RPMI8226 (cell line): ENCODE results near the gene BRIP1.
"Not testable (repeated sequence)": the region's sequence is repeated elsewhere in the genome, so short reads cannot be mapped to it uniquely, and the experiment has no call there.

ENCODE experiments used
- DNase-seq: peaks from one replicate; pipeline ENCODE4 v3.0.0-alpha.2; 2015

Gene BRIP1

DNA sequence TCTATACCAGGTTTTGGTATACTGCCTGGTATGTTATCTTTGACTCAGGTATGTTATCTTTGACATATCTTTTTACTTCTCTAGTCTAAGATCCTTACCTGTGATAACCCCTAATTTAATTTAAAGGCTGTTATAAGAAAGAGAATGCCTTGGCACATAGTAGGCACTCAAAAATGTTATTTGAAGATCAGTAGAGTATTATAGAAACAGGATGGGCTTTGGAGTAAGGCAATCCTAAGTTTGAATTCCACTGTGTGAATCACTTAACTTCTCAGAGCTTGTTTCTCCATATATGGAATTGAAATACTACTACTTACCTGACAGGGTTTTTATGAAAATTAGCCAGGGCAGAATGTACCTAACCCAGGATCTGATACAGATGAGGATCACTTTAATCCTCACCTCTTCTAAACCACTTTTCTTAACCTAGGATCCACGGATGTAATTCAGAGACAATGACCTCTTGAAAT lies 1.2 kb downstream of the BRIP1 start:
- no peak for DNase-seq

- DNase-seq: not testable (repeated sequence)
Observed at GRCh38 chr17:61860397-61860796, 2.9 kb downstream of the BRIP1 start.

GRCh38 chr17:61856035-61856434 lies 7.3 kb downstream of the BRIP1 start:
- no peak for DNase-seq

- DNase-seq: no peak
Observed at GRCh38 chr17:61852857-61853256, 10.5 kb downstream of the BRIP1 start.

DNA sequence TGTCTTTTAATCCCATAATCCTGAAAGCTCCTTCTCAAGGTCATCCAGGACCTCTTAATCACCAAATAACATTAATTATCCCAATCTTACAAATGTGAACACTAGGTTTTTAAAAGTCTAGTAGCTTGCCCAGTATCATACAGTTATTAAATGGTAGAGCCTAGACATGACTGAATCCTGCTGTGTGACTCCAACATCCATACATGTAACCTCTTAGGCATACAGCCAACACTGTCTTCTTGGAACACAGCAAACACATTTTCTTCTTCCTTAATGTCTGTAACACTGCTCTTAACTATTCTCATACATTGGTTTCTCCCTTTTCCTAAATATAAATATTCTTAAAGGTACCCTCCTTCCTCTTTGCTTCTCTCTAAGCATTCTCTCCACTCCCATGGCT lies 13.7 kb downstream of the BRIP1 start:
- DNase-seq: no peak

GRCh38 chr17:61848896-61849295 lies 14.4 kb downstream of the BRIP1 start:
- no peak for DNase-seq

- no peak for DNase-seq
Observed at GRCh38 chr17:61848247-61848646, 15.1 kb downstream of the BRIP1 start.

DNA sequence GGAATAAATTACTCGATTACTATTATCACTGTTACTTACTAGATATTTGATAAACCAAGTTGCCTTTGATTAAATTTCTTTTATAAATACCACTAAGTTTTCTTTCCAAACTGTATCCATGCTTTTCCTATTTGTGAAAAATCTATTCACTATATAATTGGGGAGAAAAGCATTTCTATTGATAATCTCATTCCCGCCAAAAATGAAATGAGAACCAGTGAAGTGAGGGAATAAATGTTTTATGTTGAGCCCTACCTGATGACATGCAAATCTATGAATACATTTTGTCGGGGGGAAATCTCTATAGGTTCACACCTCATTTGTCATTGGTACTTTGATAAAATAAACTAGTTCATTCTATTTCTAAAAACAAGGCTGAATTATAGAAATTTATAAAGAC lies 15.7 kb downstream of the BRIP1 start:
- no peak for DNase-seq

DNA sequence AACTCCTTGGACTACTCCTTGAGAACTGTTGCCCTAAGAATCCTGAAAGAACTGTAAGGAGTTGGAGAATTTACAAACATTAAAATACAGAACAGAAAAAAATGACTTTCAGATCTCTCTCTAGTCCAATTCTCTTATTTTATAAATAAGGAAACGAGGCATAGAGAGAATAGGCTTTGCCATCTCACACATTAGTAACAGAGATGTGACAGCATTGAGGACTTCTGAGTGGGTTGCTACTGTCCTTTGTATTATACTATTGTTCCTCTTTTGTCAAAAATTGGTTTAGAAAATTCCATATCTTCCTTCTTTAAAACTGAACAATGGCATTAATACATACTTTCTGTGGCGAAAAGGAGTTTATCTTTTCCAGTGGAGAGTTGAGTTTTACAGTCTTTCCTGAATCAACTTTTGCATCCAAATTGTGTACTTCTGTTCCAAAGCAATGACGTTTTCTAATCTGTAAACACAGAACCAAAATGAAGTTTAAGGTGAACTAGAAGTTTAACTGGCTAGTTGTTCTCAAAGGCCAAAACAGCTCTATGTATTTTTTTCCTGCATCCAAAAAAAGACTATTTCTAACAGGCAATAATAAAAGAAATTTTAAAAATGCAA lies 16.5 kb downstream of the BRIP1 start:
- no peak for DNase-seq

DNA sequence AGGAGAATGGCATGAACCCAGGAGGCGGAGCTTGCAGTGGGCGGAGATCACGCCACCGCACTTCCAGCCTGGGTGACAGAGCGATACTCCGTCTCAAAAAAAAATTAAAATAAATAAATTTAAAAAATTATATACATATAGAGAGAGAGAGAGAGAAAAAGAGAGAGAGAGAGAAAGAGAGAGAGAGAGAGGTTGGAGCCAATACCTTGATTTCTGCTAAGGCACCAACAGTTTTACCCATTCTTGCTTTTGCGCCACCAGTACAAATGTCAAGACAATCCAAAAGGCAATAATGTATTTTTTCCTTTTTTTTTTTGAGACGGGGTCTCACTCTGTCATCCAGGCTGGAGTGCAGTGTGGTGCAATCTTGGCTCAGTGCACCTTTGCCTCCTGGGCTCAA lies 17.2 kb downstream of the BRIP1 start:
- DNase-seq: no peak

DNA sequence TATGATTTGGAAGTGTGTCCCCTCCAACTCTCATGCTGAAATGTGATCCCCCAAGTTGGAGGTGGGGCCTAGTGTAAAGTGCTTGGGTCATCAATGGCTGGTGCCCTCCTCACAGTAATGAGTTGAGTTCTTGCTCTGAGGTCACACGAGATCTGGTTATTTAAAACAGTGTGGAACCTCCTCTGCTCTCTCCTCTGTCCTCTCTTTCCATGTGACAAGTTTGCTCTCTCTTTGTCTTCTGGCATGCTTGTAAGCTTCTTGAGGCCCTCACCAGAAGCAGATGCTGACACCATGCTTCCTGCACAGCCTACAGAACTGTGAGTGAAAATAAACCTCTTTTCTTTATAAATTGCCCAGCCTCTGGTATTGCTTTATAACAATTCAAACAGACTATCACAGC lies 19.9 kb downstream of the BRIP1 start:
- DNase-seq: no peak

- DNase-seq: no peak
Observed at GRCh38 chr17:61842899-61843298, 20.4 kb downstream of the BRIP1 start.

GRCh38 chr17:61839300-61839786 lies 24.0 kb downstream of the BRIP1 start:
- DNase-seq: no peak

DNA sequence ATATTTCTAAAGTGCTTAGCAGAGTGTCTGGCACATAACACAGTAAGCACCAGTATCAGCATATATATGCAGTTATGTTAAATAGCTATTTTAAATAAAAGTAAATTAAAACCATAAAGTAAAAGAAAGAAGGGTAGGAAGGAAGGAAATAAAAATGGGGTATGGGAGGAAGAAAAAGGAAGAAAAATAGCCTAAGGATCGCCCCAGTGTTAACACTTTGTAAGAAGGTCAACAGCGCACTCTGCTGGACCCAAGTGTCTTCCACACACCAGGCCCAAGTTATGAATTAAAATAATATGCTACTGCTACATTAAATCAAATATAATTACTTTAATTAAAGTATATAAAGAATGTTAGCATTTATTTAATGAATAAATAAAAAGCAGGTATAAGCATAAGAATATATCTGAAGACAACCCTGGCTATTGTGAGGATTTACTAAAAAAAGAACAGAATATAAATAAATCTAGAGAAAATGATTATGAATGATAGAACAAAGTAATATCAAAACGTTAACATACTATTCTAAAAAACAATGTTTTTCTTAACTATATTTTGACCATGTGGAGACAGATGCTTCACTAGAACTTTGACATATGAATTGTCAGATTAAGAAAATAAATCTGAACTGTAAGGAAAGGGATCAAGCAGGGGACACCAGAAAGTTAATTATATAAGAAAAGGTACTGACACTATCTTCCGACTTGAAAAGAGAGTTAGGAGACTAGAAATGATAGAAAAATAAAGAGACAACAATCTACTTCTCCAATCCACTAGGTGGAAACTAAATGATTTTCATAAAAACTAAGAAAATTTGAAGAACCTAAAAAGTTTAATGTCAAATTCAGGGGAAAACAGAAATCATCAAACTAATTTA lies 25.9 kb downstream of the BRIP1 start:
- peak; percentile 74 for DNase-seq

GRCh38 chr17:61836266-61837174 lies 26.8 kb downstream of the BRIP1 start:
- no peak for DNase-seq

DNA sequence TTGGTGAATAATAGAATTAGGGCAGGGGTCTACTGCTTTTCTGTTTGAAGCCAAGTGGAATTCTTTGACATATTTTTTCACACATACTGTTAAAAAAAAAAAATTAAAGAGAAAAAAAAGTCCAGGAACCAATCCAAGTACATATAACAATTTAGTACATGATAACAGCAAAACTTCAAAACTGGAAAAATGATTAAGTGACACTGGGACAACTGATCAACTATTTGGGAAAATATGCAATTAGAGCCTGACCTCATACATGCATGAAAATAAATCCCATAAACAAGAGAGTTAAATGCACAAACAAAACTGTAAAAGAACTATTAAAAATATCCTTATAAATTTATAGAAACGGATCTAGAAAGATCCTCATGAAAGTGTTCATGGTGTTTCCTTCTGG lies 27.7 kb downstream of the BRIP1 start:
- no peak for DNase-seq

DNA sequence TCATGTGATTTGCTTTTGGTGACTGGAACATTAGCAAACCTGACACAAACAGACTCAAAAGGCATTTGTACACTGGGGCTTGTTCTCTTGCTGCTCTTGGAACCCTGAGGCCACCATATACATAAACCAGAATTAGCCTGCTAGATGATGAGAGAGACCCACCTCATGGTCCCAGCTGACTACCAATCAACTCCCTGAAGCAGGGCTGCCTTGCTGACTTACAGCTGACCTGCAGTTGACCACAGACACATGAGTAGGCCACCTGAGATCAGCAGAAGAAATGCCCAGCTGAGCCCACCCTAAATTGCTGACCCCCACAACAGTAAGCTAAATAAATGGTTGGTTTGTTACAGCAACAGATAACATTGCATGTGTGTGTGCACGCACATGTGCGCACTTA lies 28.7 kb downstream of the BRIP1 start:
- no peak for DNase-seq

GRCh38 chr17:61833536-61834193 lies 29.7 kb downstream of the BRIP1 start:
- no peak for DNase-seq

GRCh38 chr17:61832463-61832862 lies 30.9 kb downstream of the BRIP1 start:
- no peak for DNase-seq

- no peak for DNase-seq
Observed at GRCh38 chr17:61831099-61831498, 32.2 kb downstream of the BRIP1 start.

GRCh38 chr17:61828694-61829093 lies 34.6 kb downstream of the BRIP1 start:
- no peak for DNase-seq

DNA sequence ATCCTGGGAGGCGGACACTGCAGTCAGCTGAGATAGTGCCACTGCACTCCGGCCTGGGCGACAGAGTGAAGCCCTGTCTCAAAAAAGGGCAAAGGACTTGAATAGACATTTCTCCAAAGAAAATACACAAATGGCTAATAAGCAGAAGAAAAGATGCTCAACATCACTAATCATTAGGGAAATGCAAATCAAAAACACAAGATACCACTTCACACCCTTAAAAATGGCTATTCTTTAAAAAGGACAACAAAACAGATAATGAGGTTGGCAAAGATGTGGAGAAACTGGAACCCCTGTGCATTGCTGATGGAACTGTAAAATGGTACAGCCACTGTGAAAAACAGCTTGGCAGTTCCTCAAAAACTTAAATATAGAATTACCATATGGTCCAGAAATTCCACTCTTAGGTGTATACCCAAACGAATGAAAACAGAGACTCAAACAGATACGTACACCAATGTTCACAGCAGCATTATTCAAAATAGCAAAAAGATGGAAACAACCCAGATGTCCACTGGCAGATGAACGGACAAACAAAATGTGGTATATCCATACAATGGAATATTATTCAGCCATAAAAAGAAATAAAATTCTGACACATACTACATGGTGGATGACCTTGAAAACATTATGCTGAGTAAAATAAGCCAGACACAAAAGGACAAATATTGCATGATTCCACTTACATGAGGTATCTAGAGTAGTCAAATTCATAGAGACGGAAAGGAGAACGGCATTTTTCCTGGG lies 35.5 kb downstream of the BRIP1 start:
- no peak for DNase-seq
